Neutrophil (primary cell): ENCODE measurements around the gene FIGN.

Experiments
- H3K27ac ChIP-seq: fragments of 200-600 bp; sonication (generic); 2 replicates; pipeline ENCODE4 v1.5.1; 2016; ENCODE audit warnings: mild to moderate bottlenecking, moderate library complexity
- H3K27me3 ChIP-seq: fragments of 200-600 bp; sonication (generic); 2 replicates; pipeline ENCODE4 v1.6.0; 2016; ENCODE audit warnings: mild to moderate bottlenecking
- H3K36me3 ChIP-seq: fragments of 200-600 bp; sonication (generic); 2 replicates; pipeline ENCODE4 v1.5.1; 2017
- H3K4me1 ChIP-seq, 2 experiments: fragments of 200-600 bp in 1 of 2; sonication (generic) in 1 of 2; 1 replicate in 1 of 2; 2 replicates in 1 of 2; pipeline versions ENCODE4 v1.5.1 to v1.6.1; 2013 to 2016; ENCODE audit warnings: low read depth in 1 of 2, low read length in 1 of 2, mild to moderate bottlenecking in 1 of 2, moderate library complexity in 1 of 2; ENCODE audit not compliant: control insufficient read depth in 1 of 2, insufficient read depth in 1 of 2
- H3K4me3 ChIP-seq, 2 experiments: fragments of 200-600 bp in 1 of 2; sonication (generic) in 1 of 2; 1 replicate in 1 of 2; 2 replicates in 1 of 2; pipeline ENCODE4 v1.5.1; 2013 to 2016; ENCODE audit warnings: low read depth in 1 of 2, low read length in 1 of 2, mild to moderate bottlenecking in 1 of 2, moderate library complexity in 1 of 2
- H3K9me3 ChIP-seq: fragments of 200-600 bp; sonication (generic); 2 replicates; pipeline ENCODE4 v1.5.1; 2016
- TF ChIP-seq, protein P1 (sequence below): fragments of 200-600 bp; sonication (generic); IDR thresholded peaks from 2 replicates; pipeline ENCODE4 v1.5.1; 2016; ENCODE audit warnings: antibody characterized with exemption

The FIGN gene

GRCh38 chr2:163607630-163608029, 128.2 kb downstream of the FIGN start:
- Histone ChIP-seq H3K9me3 (no peaks in the 10 kb centered on the region), H3K36me3 (no peaks in the 10 kb centered on the region), H3K4me3 (no peak overlapping the region), H3K27me3 (no peaks in the 10 kb centered on the region), H3K27ac (no peak overlapping the region), H3K4me1 (no peaks in the 10 kb centered on the region)
- TF ChIP-seq, protein P1, sequence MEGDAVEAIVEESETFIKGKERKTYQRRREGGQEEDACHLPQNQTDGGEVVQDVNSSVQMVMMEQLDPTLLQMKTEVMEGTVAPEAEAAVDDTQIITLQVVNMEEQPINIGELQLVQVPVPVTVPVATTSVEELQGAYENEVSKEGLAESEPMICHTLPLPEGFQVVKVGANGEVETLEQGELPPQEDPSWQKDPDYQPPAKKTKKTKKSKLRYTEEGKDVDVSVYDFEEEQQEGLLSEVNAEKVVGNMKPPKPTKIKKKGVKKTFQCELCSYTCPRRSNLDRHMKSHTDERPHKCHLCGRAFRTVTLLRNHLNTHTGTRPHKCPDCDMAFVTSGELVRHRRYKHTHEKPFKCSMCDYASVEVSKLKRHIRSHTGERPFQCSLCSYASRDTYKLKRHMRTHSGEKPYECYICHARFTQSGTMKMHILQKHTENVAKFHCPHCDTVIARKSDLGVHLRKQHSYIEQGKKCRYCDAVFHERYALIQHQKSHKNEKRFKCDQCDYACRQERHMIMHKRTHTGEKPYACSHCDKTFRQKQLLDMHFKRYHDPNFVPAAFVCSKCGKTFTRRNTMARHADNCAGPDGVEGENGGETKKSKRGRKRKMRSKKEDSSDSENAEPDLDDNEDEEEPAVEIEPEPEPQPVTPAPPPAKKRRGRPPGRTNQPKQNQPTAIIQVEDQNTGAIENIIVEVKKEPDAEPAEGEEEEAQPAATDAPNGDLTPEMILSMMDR = no peak

- Histone ChIP-seq H3K27me3 (no peaks in the 10 kb centered on the region), H3K9me3 (no peaks in the 10 kb centered on the region), H3K4me3 (no peak overlapping the region), H3K27ac (no peak overlapping the region), H3K4me1 (no peaks in the 10 kb centered on the region), H3K36me3 (no peaks in the 10 kb centered on the region)
- TF ChIP-seq, protein P1 = no peak
Measured at GRCh38 chr2:163606878-163607277, 128.9 kb downstream of the FIGN start.

DNA sequence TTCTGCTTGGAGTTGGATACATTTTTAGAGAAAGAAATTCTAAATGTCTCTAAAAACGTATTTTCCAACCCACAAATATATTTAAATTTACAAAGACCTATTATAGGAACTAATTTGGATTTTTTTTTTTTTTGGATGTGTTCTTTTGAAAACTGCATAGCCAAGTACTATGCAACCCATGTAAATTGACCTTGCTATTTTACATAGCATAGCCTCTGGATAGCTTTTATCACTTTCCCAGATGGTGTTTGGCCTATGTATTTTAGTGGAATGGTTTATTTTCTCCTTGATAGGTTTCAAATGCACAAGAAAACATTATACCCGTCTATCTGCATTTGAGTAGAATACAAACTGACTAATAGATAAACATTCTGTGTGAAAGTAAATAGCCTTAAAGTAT, 130.0 kb downstream of the FIGN start:
- Histone ChIP-seq H3K4me1 (no peaks in the 10 kb centered on the region), H3K27me3 (no peaks in the 10 kb centered on the region), H3K36me3 (no peaks in the 10 kb centered on the region), H3K27ac (no peak overlapping the region), H3K9me3 (no peaks in the 10 kb centered on the region), H3K4me3 (no peak overlapping the region)
- TF ChIP-seq, protein P1 = no peak

- H3K27ac ChIP-seq = no peak overlapping the region
- H3K4me1 ChIP-seq = no peaks in the 10 kb centered on the region
- H3K36me3 ChIP-seq = no peaks in the 10 kb centered on the region
- TF ChIP-seq, protein P1 = no peak
- no peaks in the 10 kb centered on the region for H3K9me3 ChIP-seq
- no peak overlapping the region for H3K4me3 ChIP-seq
- H3K27me3 ChIP-seq = no peaks in the 10 kb centered on the region
Measured at GRCh38 chr2:163604941-163605555, 130.8 kb downstream of the FIGN start.

- Histone ChIP-seq H3K27ac (no peak overlapping the region), H3K9me3 (no peaks in the 10 kb centered on the region), H3K27me3 (no peaks in the 10 kb centered on the region), H3K4me3 (no peak overlapping the region), H3K36me3 (no peaks in the 10 kb centered on the region), H3K4me1 (no peaks in the 10 kb centered on the region)
- TF ChIP-seq, protein P1 = no peak
Measured at GRCh38 chr2:163602196-163602595, 133.6 kb downstream of the FIGN start.
